Measurements from ENCODE around the gene FAM53B. TPM values are rescaled to one million over a fixed set of nuclear protein-coding genes. Genes with fewer than 3 reads are reported as not detected.

FAM53B gene
- total RNA-seq, 1 donor from 2014 or later = 9.2 TPM

GRCh38 chr10:124653311-124653710 lies 90.9 kb downstream of the FAM53B start:
- DNase-seq (ENCODE audit: low read depth) = no peak
- TF ChIP-seq, protein P1, sequence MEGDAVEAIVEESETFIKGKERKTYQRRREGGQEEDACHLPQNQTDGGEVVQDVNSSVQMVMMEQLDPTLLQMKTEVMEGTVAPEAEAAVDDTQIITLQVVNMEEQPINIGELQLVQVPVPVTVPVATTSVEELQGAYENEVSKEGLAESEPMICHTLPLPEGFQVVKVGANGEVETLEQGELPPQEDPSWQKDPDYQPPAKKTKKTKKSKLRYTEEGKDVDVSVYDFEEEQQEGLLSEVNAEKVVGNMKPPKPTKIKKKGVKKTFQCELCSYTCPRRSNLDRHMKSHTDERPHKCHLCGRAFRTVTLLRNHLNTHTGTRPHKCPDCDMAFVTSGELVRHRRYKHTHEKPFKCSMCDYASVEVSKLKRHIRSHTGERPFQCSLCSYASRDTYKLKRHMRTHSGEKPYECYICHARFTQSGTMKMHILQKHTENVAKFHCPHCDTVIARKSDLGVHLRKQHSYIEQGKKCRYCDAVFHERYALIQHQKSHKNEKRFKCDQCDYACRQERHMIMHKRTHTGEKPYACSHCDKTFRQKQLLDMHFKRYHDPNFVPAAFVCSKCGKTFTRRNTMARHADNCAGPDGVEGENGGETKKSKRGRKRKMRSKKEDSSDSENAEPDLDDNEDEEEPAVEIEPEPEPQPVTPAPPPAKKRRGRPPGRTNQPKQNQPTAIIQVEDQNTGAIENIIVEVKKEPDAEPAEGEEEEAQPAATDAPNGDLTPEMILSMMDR (conservative IDR thresholded peaks at IDR 0.05; ENCODE audit: low read depth, low read length) = no peak

DNA sequence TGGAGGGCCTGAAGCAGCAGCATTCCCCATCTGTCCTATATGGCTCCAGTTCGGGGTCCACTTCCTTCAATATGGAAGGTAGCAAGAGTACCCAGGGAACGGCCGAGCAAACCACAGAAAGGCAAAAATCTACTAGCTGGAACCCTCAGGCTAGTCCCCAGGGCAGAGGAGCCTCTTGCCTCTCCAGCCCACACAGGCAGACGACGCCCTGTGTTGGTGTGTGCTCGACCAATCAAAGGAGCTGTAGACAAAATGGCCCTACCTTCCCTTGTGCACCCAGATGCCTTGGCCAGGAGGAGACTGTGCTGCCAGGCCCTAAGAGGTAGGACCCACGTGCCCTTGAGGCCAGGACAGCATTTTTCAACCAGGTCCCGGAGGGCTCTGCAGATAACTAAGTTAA lies 91.5 kb downstream of the FAM53B start:
- H3K4me3 ChIP-seq (ENCODE audit: low read depth, low read length) = no peak overlapping the region
- TF ChIP-seq, protein P1 (conservative IDR thresholded peaks at IDR 0.05; ENCODE audit: low read depth, low read length) = no peak
- DNase-seq (ENCODE audit: low read depth) = no peak

More at GRCh38 chr10:124653311-124653710, 90.9 kb downstream of the FAM53B start:
- H3K4me3 ChIP-seq (ENCODE audit: low read depth, low read length) = no peak overlapping the region

DNA sequence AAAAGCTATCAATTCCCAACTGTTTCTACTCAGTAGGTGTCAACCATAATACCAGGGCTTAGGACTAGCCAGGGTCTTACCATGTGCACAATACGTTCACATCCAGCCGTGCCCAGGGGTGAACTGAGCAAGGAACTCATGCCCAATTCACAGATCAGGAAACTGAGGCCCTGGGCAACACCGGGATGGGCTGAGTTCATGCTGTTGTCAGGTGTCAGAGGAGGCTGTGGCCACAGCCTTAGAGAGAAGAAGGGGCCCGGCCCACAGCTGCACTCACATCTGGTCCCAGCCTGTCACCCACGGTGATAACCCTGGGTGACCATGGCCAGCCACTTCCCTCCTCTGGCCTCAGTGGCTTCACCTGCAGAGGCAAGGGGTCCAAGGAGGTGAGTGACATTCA lies 92.0 kb downstream of the FAM53B start:
- no peak for DNase-seq (ENCODE audit: low read depth)
- TF ChIP-seq, protein P1 (conservative IDR thresholded peaks at IDR 0.05; ENCODE audit: low read depth, low read length) = no peak
- no peak overlapping the region for H3K4me3 ChIP-seq (ENCODE audit: low read depth, low read length)

DNA sequence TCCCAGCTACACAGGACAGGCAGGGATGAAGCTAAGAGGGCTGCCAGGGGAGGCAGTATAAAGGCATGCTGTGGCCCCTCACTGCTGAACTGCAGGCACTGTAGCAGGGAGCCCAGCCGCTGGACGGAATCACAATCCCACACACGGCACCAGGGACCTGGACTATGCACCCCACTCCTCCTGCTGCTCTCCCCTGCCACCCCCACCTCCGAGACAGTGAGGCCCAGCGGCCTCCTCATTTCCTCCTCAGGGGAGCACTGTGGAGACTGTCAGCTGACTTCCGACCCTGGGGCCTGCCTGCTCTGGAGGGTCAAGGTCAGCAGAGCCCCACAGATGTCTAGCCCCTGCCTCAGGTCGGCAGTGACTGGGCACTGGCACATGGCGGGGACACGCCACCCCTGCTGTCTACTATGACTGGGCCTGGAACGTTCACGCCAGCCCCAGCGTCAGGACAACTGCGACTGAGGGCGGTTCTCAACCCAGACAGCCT lies 92.7 kb downstream of the FAM53B start:
- DNase-seq (ENCODE audit: low read depth) = no peak
- TF ChIP-seq, protein P1 (conservative IDR thresholded peaks at IDR 0.05; ENCODE audit: low read depth, low read length) = no peak
- H3K4me3 ChIP-seq (ENCODE audit: low read depth, low read length) = no peak overlapping the region

DNA sequence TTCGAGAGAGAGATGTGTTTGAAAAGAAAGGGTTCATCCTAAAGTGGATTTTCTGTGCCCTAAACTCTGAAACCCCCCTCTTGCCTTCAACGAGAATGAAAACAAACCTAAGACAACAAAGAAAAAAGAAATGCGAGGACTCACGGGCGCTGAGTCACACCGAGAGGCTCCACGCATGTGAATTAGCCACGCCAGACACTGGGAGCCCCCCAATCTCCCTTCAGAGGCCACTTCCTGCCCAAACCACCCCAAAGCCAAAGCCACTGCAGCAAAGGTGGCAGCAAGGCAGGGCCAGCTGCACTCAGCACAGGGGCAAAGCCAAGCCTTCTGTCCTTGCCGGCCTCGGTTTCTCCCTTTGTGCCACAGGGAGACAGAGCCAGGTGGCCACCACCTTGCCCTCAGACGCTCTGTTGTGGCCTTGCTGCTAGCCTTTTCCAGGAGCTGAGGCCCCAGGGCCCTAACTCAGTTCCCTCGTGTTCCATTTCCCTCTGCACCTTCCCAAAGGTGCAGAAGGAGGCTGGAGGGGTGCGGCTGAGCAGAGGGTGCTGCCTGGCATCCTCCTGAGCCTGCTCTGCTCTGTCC lies 93.3 kb downstream of the FAM53B start:
- TF ChIP-seq, protein P1 (conservative IDR thresholded peaks at IDR 0.05; ENCODE audit: low read depth, low read length) = no peak
- no peak for DNase-seq (ENCODE audit: low read depth)
- H3K4me3 ChIP-seq (ENCODE audit: low read depth, low read length) = no peak overlapping the region

- H3K4me3 ChIP-seq (ENCODE audit: low read depth, low read length) = no peak overlapping the region
- no peak for DNase-seq (ENCODE audit: low read depth)
- TF ChIP-seq, protein P1 (conservative IDR thresholded peaks at IDR 0.05; ENCODE audit: low read depth, low read length) = no peak
Measured at GRCh38 chr10:124650263-124650662, 93.9 kb downstream of the FAM53B start.

DNA sequence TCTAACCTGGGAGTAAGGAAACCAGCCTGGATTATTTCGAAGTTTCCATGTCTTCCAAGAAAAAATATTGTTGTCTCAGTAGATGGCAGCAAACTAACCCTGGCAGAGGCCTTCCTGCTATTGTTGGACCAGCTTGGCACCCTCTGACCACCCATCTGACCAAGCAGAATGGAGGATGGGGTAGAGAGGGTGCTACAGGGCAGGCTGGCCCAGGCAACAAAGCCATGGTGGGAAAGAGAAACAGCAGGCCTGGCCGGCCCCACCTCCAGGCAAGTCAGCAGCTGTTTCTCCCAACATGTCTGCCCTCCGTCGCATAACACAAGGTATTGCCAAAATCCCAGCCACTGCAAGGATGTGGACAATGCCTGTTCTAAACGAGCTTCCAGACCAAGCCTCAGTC lies 95.0 kb downstream of the FAM53B start:
- DNase-seq (ENCODE audit: low read depth) = no peak

More for the DNA sequence above, 95.0 kb downstream of the FAM53B start:
- no peak overlapping the region for H3K4me3 ChIP-seq (ENCODE audit: low read depth, low read length)
- TF ChIP-seq, protein P1 (conservative IDR thresholded peaks at IDR 0.05; ENCODE audit: low read depth, low read length) = peak; percentile 19
